Measurements from ENCODE around the gene NPR3.

Gene NPR3

DNA sequence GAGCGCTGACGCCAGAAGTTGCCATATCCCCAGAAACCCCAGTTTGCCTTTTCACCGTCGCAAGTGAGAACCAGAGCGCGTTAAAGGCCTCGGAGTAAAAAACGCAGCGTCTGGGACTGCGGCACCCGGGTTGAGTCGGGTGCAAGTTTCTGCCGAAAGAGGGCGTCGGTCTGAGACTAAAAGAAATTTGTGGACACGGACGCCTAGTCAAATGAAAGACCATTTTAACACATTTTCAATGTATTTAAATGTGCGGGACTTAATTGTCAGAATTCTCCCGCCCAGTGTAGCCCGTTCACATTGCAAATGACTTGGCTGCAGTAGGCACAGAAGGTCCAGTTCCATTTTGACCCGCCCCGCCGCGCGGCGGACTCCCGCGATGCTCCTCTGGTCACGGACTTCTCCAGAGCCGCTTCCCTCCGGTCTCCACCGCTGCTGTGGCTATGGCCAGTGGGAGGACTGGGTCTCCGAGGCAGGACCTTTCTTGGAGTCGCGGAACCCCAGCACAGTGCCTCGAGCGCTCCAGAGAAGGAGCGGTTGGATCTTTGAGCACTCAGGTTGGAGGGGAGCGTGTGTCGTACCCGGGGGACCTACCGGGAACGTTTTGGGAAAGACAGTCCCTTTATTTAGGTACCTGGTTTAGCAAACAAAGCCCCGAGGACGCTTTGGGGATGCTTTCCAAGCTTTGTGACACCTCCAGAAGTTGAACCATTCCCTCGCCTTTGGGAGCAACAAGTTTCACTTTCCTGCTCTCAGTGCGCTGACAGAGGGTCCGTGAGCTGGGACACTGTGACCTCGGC lies 1.2 kb upstream of the NPR3 start:
- Histone ChIP-seq H3K4me3 (peak overlapping the region; percentile 37 to 58 (median 51)), H3K27ac (peak overlapping the region in 7 of 21 experiments; percentile 1 to 71 (median 29))

DNA sequence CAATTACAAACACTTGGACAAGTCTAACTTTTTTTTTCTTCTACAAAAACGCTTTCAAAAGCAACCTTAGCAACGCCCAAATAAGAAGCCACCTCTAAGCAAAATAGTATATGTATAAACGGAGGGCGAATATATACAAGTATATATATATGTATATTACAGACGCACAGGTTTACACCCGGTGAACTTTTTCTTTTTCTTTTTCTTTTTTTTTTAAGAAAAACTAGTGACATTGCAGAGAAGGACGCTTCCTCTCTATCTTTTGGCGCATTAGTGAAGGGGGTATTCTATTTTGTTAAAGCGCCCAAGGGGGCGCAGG lies 200 bp downstream of the NPR3 start:
- no peak overlapping the region for H3K27ac ChIP-seq
- peak overlapping the region; percentile 5 to 58 (median 51) for H3K4me3 ChIP-seq

DNA sequence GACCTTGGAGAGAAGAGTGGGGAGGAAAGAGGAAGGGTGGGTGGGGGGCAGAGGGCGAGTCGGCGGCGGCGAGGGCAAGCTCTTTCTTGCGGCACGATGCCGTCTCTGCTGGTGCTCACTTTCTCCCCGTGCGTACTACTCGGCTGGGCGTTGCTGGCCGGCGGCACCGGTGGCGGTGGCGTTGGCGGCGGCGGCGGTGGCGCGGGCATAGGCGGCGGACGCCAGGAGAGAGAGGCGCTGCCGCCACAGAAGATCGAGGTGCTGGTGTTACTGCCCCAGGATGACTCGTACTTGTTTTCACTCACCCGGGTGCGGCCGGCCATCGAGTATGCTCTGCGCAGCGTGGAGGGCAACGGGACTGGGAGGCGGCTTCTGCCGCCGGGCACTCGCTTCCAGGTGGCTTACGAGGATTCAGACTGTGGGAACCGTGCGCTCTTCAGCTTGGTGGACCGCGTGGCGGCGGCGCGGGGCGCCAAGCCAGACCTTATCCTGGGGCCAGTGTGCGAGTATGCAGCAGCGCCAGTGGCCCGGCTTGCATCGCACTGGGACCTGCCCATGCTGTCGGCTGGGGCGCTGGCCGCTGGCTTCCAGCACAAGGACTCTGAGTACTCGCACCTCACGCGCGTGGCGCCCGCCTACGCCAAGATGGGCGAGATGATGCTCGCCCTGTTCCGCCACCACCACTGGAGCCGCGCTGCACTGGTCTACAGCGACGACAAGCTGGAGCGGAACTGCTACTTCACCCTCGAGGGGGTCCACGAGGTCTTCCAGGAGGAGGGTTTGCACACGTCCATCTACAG lies 760 bp downstream of the NPR3 start:
- peak overlapping the region; percentile 5 to 58 (median 50) for H3K4me3 ChIP-seq
- peak overlapping the region in 4 of 21 experiments; percentile 18 to 85 (median 46) for H3K27ac ChIP-seq

DNA sequence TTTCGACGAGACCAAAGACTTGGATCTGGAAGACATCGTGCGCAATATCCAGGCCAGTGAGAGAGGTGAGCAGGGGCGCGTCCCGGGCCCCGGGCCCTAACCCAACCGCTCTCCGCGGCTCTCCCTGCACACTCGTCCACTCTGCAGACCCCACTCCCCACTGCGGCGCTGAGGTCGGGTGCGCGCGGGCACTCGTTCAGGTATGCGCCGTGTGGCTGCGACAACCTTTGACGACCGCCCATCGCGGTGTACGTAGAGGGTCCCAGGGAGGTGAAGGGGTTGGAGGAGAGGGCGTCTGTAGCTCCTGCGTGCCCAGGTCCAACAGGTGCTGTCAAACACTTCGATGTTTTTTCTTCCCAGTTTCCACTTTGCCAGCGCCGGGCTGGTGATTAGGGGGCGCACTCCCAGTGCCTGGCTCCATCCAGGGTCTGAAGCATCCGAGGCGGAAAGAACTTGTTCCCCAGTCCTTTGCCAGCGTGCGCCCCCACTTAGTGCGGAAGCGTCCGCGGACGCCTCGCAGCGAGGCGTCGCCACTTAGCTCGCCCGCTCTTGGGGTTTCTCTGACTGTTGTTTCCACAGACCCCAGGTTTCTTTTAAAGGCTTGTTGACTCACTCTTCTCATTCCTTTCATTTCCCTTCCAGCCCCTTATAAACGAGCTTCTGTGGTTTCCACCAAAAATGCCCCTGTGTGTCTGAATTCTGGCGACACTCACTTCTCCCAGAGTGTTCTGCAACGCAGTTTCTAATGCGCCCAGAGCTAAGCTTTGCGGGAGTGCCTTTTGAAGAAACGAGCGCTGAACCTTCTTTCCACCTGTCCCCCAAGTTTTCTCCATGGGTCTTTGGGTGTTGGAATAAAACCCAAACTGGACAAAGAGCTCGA lies 1.6 kb downstream of the NPR3 start:
- H3K27ac ChIP-seq: peak overlapping the region in 6 of 21 experiments; percentile 6 to 85 (median 32)
- peak overlapping the region in 6 of 7 experiments; percentile 15 to 58 (median 42) for H3K4me3 ChIP-seq

DNA sequence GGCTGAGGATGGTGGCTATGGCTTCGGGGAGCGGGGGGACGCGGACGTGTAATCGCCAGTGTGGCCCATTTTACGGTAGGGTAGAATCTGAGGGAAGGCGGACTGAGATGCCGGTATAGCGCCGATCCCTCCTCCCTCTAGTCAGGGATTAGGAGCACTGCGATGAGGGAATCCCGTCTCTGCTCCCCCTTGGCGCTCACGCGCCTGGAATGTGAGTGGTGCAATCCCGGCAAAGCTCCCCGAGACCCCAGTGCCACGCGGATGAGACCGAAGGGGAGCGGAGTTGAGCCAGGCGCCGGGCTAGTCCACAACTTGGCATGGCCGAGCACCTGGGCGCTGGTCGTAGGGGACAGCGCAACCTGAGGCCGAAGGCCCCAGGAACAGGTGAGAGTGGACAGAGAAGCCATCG lies 2.2 kb downstream of the NPR3 start:
- peak overlapping the region in 7 of 21 experiments; percentile 9 to 85 (median 44) for H3K27ac ChIP-seq
- H3K4me3 ChIP-seq: peak overlapping the region in 6 of 7 experiments; percentile 13 to 58 (median 42)

DNA sequence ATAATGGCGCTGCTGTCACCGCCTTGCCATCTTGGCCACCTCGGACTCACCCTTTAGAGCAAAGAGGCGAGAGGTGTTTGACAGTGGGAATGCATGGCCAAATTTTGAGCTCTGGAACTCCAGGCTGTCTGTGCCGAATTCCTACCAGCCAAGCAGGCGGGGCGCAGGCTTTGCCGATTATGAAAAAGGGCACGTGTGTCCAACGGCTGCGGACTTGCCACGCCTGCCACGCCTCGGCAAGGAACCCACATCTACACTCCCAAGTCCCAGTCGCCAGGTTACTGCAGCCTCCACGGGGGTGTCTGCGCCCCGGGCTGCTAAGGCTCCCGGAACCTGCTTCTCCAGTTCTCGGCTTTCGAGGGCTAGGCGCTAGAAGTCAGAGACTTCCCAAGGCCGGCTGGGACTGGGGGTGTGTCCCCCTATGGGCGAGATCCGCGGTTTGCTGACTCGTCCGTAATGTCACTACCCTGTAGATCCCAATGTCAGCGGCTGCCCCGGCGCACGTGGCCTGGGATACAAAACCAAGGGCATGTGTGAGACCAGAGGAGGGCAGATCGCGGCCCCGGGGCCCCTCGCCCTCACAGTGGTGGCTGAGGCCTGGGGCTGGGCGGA lies 2.8 kb downstream of the NPR3 start:
- H3K4me3 ChIP-seq: peak overlapping the region in 6 of 7 experiments; percentile 13 to 58 (median 42)
- peak overlapping the region in 10 of 21 experiments; percentile 9 to 85 (median 42) for H3K27ac ChIP-seq

DNA sequence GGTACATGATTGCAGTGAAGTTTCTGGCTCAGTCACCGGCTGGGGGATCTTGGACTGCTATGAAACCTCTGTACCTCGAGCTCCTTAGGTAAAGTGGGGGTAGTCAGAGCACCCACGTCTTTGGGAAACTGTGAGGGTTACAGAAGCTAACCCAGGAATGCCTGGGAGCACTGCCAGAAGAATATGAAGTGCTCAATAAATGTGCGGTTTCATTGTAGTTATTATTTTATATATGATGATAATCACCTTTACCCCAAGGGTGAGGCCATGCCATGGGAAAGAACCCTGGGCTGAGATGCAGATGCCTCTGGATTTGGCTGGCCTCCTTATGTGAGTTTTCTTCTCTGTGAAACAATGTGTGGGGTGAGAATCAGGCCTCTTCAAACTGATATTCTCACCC lies 3.7 kb downstream of the NPR3 start:
- H3K4me3 ChIP-seq: no peak overlapping the region
- H3K27ac ChIP-seq: peak overlapping the region in 1 of 21 experiments; percentile 85

DNA sequence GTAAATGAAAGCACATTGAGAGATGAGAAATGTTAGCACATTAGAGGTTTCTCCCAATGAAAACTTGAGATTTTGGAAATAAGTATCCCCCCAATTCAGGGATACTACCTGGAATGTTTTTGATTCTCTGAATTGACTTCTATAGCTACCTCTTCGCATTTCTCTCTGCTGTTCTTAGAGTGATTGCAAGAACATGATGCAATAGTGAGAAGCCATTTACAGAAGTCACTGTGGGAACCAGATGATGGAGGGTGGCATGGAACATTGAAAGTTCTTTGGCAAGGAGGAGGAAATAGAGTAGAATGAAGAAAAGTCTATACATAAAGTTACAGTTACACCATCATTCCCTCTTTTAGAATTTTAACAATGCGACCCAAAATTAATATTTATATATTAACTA lies 9.2 kb downstream of the NPR3 start:
- H3K27ac ChIP-seq: no peak overlapping the region

DNA sequence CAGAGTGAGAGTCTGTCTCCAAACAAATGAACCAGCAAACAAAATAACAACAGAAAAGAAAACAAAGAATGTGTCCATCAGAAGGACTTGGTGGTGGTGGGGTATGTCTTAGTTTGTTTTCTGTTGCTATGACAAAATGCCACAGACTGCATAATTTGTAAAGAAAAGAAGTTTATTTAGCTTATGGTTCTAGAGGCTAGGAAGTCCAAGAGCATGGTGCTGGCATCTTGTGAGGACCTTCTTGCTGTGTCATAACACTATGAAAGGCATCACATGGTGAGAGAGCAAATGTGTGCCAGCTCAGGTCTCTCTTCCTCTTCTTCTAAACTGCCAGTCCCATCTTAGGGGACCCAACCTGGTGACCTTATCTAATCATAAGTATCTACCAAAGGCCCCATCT lies 10.5 kb downstream of the NPR3 start:
- H3K27ac ChIP-seq: no peak overlapping the region

More for the DNA sequence above, 9.2 kb downstream of the NPR3 start:
- no peak overlapping the region for H3K4me3 ChIP-seq

DNA sequence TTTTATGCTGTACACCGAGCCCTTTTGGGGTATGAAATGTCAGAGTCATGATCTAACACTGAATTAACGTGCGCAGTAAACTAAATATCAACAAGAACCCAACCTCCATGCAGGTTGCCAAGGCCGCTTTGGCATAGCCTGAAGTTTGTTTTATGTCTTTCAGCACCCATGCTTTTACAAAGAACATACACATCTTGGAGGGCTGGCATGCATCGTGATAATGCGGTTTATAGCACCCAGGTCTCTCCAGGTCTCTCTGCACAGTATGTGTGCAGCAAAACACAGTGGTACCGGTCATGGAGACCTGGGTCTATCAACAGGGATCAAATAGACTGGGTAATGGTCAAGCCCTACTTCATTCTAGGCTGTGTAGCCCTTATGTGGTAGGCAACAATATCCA lies 11.8 kb downstream of the NPR3 start:
- H3K4me3 ChIP-seq: no peak overlapping the region
- H3K27ac ChIP-seq: no peak overlapping the region

More for the DNA sequence above, 10.5 kb downstream of the NPR3 start:
- H3K4me3 ChIP-seq: no peak overlapping the region

DNA sequence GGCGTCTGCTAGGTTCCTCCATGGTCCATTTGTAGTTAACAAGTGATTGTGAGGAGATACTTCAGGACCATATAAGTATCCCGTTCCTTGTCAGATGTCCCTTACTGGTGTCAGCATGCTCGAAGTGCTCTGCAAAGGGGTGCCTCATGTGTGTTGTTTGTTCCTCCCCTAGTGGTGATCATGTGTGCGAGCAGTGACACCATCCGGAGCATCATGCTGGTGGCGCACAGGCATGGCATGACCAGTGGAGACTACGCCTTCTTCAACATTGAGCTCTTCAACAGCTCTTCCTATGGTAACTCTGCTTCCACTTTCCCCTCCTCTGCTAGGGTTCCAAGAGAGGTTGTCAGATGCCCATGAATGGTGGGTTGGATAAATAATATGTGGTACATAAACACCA lies 13.4 kb downstream of the NPR3 start:
- no peak overlapping the region for H3K27ac ChIP-seq
- no peak overlapping the region for H3K4me3 ChIP-seq

DNA sequence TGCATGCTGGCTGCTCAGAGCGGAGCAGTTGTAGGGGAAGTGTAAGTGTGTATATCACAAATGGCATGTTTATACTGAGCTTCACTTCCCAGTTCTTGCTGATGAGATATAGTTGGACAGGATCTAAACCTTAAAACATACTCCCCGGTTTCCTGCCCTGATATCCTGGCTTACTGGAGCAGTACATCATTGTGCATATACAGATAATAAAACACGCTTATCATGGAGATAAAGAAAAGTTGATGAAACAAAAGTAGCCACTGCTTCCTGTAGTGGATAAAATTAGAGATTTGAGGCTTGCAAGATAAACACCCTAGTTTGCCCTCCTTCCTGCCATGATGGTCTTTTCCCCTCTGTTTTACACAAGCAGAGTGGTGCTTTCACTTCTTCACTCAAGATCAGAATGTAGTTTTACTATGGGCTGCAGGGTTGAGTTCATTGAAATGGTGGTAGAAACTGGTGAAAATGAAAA lies 15.0 kb downstream of the NPR3 start:
- Histone ChIP-seq H3K27ac (no peak overlapping the region), H3K4me3 (no peak overlapping the region)

DNA sequence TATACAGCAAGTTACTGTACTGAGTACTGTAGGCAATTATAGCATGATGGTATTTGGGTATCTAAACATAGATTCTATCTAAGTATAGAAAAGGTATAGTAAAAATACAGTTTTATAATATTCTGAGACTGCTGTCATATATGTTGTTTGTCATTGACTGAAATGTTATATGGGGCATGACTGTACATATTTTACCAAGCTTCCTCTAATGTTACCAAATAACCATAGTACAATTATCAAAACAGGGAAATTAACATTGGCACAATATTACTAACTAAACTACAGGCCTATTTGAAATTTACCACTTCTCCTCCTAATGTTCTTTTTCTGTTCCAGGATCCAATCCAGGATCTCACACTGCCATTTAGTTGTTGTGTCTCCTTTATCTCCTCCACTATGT lies 18.5 kb downstream of the NPR3 start:
- Histone ChIP-seq H3K4me3 (no peak overlapping the region), H3K27ac (no peak overlapping the region)

DNA sequence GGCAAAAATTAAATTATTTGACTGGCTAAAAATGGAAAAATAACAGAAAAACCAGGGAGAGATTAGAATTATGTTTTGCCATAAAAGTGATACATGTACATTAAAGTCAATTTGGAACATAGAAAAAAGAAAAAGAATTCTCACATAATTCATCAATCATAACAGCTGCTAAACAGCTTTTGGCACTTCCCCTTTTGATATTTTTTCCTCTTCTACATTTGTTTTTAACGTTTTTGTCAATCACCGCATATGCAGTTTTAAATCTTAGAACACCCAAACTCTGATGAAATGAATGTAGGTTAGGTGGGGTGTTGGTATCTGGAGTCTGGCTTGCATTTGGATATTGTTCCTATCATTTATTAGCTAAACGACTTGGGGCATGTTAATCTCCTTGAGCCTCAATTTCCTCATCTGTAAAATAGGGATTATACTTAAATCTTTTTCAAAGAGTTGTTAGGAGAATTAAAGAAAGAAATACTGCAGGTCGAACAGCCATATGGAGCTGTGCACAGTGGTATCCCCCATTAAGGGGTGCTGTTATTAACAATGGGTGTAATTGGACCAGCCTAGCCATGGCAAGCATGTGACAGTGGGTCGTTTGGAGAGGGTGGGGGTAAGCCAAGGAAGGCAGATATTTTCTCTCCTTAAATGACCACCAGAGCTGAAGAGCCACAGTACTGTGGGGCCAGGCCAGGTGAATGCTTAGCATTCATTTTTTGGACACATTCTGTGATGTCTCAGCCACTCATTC lies 22.6 kb downstream of the NPR3 start:
- Histone ChIP-seq H3K27ac (no peak overlapping the region), H3K4me3 (no peak overlapping the region)

DNA sequence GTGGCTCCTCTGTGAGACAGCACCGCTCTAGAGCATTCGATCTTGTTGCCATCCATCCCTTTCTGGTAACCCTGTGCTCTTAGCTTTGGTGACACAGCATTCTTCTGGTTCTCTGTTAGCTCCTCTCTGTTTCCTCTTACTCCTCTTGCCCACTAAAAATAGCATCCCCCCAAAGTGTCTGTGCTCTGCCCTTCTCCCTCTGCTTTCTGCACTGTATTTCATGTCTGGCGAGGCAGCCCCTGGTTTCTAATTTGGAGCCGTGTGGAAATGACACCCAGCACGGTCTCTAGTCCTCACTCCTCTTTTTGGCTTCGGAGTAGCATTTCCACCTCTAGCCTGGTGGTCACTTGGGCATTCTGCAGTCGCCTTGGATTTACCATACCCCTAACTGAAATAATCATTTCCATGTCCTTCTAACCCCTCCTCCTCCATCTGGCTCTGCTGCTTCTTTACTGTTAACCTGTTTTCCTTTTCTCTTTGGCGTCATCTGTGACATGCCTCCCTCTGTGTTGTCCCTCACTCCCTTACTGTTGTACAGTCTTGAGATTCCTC lies 23.8 kb downstream of the NPR3 start:
- no peak overlapping the region for H3K4me3 ChIP-seq
- no peak overlapping the region for H3K27ac ChIP-seq

DNA sequence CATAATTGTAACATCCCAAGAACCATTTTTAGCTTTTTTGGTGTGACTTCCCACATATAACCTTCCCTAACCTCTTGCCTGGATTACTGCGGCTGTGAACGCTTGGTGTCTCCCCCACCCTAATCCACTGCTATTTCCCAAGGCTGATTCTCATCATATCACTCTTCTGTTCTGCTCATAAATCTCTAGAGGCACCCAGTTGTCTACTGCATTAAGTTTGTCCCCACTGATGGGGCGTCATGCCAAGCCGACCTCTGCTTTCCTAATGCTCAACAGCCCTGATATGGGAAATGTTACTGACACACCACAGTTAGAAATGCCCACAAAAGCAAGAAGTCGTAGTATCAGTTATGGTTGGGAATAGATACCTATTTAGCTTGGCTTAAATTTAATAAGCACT lies 24.4 kb downstream of the NPR3 start:
- Histone ChIP-seq H3K4me3 (no peak overlapping the region), H3K27ac (no peak overlapping the region)

DNA sequence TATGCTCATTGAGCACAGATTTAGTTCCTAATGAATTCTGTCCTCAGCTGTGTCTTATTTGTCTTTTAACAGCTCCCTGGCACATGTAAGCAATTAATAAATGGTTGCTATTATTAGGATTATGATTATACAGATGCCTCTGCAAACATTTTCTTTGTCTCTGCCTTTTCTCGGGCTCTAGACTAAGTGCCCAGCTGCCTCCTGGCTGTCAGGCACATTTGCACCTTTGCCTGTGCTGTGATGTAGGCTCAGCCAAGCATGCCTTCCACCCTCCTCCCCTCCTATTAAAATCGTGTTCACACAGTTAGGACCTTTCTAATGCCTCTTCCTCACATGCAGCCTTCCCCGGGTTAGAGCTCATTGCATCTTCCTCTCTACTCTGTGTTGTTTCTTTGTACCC lies 25.7 kb downstream of the NPR3 start:
- H3K4me3 ChIP-seq: no peak overlapping the region
- H3K27ac ChIP-seq: no peak overlapping the region

DNA sequence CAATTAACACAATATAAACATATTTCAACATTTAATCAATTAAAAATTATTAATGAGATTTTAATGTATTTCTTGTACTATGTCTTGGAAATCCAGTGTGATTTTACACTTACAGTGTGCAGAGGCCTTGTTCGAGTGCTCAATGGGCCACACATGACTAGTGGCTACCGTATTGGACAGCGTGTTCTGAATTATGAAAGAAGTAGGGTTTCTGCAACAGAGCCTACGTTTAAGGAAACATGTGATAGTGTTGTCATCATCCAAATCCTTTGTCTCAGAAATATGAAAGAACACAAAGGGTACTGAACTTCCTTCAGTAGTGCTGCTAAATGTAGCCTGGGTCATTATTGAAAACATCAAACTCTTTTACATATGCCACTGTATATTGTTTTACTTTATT lies 29.5 kb downstream of the NPR3 start:
- no peak overlapping the region for H3K4me3 ChIP-seq
- H3K27ac ChIP-seq: no peak overlapping the region

Measured in skin epidermis (tissue), 12 donors.